IPS-15b (cell line): Measurements from ENCODE around the gene GGT7.
"Not testable (repeated sequence)": the region's sequence is repeated elsewhere in the genome, so short reads cannot be mapped to it uniquely, and the experiment has no call there.

Source experiments
- H3K27me3 ChIP-seq: one replicate; pipeline ENCODE4 v1.6.1; 2013; ENCODE audit warnings: low read length; ENCODE audit not compliant: control insufficient read depth, insufficient read depth
- H3K36me3 ChIP-seq: one replicate; pipeline ENCODE4 v1.6.1; 2013; ENCODE audit warnings: low read length; ENCODE audit not compliant: control insufficient read depth, insufficient read depth
- H3K4me1 ChIP-seq: one replicate; pipeline ENCODE4 v1.6.1; 2013; ENCODE audit warnings: mild to moderate bottlenecking, low read length; ENCODE audit not compliant: control insufficient read depth, insufficient read depth
- H3K4me3 ChIP-seq: one replicate; pipeline ENCODE4 v1.5.1; 2013; ENCODE audit warnings: low read depth, low read length
- H3K9ac ChIP-seq: one replicate; pipeline ENCODE4 v1.6.1; 2013; ENCODE audit warnings: low read depth, mild to moderate bottlenecking, low read length
- H3K9me3 ChIP-seq: one replicate; pipeline ENCODE4 v1.6.1; 2013; ENCODE audit warnings: mild to moderate bottlenecking, low read length; ENCODE audit not compliant: control insufficient read depth, insufficient read depth

GGT7 gene

DNA sequence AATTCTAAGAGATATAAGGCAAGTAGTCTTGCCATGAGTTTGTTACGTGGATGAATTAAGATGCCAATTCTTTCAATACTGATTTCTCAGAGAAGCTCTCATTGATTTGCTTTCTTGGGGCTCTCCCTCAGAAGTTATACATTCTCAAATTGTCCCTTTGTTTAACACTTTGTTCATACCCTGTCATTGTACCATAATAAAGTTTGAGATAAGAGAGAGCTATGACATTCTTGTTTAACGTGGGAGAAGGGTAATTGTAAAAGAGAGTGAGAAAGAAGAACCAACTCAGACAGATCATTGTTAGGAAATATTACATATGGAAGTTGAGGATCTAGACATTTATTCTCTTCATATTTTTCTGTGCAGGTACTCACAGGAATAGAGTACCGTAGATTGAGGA, 22.8 kb upstream of the GGT7 start:
- Histone ChIP-seq H3K4me1 (no peaks in the 10 kb centered on the region), H3K36me3 (no peaks in the 10 kb centered on the region), H3K4me3 (no peak overlapping the region), H3K27me3 (no peaks in the 10 kb centered on the region), H3K9me3 (no peaks in the 10 kb centered on the region), H3K9ac (no peak overlapping the region)

DNA sequence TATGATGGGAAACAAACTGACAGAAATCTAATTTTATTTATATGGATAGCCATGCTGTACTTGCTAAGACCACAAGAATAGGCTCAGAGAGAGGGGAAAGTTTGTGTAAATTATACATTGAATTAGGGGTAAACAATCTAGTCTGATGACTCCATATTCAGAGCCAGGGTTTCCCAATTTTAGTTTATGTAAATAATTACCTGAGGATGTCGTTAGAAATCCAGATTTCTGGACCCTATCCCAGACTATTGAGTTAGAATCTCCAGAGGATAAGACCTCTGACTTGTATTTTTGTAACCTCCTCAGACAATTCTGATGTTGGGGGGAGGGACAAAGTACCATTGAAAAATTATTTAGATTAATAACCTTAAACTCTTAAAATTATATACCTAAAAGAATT, 22.1 kb upstream of the GGT7 start:
- no peaks in the 10 kb centered on the region for H3K9me3 ChIP-seq
- no peak overlapping the region for H3K9ac ChIP-seq
- no peaks in the 10 kb centered on the region for H3K27me3 ChIP-seq
- H3K4me3 ChIP-seq: no peak overlapping the region
- H3K36me3 ChIP-seq: no peaks in the 10 kb centered on the region
- H3K4me1 ChIP-seq: no peaks in the 10 kb centered on the region

DNA sequence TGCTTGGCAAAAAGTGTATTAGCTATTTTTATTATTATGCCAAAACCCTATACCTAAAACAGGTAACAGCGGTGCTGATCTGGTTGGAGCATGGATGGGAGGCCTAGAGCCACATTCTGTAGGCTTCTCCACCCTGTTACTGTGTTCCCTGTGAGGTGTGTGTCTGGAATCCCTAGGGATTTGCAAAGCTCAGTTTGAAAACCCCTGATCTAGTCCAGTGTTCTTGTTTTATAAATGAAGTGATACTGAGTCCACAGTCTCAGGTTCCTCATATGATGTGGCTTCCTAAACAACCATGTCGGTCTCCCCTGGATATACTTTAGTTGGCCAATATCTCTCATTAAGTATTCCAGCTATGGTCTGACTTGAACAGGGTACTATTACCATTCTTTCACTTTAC, 20.0 kb upstream of the GGT7 start:
- Histone ChIP-seq H3K36me3 (no peaks in the 10 kb centered on the region), H3K4me1 (no peaks in the 10 kb centered on the region), H3K9ac (no peak overlapping the region), H3K4me3 (no peak overlapping the region), H3K9me3 (no peaks in the 10 kb centered on the region), H3K27me3 (no peaks in the 10 kb centered on the region)

DNA sequence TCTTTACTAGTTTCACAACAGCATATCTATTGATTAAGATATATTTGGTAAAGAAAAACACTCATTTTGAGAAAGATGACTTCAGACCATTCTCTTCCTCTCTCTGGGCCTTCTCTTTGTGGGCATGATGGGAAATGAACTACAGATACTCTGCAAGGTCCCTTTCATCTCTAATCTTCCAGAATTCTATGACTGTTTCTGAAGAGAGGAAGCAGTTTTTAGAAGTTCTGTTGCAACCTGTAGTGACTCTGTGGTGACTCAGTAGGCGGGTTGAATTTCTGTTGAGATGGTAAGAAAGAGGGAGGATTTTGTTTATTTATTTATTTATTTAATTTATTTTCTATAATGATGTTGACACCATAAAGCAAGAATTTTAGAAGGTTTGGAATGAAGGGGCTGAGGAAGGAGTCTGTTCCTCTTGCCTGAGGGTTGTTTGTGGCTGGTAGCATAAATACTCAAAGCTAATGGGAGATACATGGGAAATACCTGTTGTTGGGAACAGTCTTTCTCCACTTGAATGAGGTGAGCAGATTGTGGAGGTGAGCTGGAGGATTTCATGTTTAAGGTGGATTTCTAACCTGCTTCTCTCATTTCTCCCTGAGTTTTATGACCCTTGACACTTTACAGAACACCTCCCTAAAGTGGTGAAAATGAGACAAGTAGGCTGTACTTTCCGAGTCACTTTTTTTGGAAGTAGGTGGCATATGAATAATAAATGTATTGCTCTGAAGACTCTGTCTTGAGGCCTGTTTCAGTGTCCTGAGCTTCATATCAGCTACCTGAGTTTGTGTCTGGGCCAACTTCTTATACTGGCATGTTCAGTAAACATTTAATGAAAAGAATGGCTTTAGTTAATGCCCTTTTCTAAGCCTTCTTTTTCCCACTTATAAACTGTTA, 18.8 kb upstream of the GGT7 start:
- Histone ChIP-seq H3K4me1 (no peaks in the 10 kb centered on the region), H3K27me3 (no peaks in the 10 kb centered on the region), H3K9me3 (no peaks in the 10 kb centered on the region), H3K4me3 (no peak overlapping the region), H3K36me3 (no peaks in the 10 kb centered on the region), H3K9ac (no peak overlapping the region)

DNA sequence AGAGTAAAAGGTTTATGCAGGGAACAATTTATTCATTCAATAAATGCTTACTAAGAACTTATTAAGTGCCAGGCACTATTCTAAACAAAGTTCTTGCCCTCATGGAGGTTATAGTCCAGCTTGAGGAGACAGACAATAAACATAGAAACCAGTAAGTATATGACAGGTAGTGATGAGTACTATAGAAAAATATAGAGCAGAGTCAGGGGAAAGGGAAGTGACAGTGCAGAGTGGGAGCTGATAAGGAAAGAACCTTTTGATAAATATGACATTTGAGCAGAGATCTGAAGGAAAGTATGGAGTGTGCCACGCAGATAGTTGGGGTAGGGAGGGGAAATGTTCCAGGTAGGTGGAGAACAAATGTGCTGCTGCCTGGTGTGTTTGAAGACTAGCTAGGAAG, 15.8 kb upstream of the GGT7 start:
- Histone ChIP-seq H3K9me3 (no peaks in the 10 kb centered on the region), H3K27me3 (no peaks in the 10 kb centered on the region), H3K4me1 (no peaks in the 10 kb centered on the region), H3K4me3 (no peak overlapping the region), H3K36me3 (no peaks in the 10 kb centered on the region), H3K9ac (no peak overlapping the region)

DNA sequence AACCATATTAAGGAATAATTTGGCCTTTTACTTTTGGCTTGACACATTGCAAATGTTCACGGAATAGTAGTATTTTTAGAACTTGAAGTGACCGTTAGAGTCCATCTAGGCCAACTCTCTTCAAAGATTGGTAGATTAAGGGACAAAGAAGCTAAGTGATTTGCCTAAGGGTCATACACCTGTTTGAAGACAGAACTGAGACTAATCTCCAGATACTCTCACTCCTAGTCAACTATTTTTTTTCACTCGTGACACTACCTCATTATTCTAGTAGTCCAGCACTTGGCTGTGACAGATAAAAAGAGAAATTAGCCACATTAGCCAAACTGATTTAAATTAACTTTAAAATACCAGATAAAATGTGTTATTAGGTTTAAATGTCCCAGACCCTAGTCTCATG, 14.4 kb upstream of the GGT7 start:
- Histone ChIP-seq H3K4me3 (no peak overlapping the region), H3K9ac (no peak overlapping the region), H3K9me3 (no peaks in the 10 kb centered on the region), H3K36me3 (no peaks in the 10 kb centered on the region), H3K27me3 (no peaks in the 10 kb centered on the region), H3K4me1 (no peaks in the 10 kb centered on the region)

DNA sequence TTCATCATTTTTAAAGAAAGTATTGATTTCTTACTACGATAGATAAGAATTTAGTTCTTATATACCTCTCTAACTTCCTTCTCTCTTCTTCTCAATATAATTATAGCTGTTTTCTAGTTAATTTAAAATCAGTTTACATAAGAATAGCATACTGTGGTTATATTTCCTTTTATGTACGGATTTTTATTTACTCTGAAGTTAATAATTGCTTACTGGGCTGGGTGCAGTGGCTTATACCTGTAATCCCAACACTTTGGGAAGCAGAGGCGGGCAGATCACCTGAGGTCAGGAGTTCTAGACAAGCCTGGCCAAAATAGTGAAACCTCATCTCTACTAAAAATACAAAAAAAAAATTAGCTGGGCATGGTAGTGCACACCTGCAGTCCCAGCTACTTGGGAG, 13.5 kb upstream of the GGT7 start:
- Histone ChIP-seq H3K27me3 (no peaks in the 10 kb centered on the region), H3K4me1 (no peaks in the 10 kb centered on the region), H3K9ac (no peak overlapping the region), H3K4me3 (no peak overlapping the region), H3K9me3 (no peaks in the 10 kb centered on the region), H3K36me3 (no peaks in the 10 kb centered on the region)

DNA sequence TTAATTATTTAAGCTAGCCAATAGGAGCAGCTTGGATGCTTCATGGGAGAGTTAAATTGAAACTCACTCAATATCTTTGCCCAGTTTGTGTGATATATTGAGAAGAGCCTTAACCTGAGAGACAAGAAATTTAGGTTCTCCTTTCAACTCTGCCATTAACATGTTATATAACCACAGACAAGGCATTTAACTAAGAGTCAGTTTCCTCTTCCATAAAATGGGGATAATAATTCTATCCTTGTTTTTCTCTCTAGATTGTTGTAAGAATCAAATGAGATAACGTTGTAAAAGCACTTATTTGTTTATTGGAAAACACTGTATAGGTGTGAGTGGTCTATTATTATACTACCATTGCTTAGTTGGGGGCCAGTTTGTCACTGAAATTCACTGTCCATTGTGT, 11.6 kb upstream of the GGT7 start:
- Histone ChIP-seq H3K9me3 (no peaks in the 10 kb centered on the region), H3K36me3 (no peaks in the 10 kb centered on the region), H3K27me3 (no peaks in the 10 kb centered on the region)

DNA sequence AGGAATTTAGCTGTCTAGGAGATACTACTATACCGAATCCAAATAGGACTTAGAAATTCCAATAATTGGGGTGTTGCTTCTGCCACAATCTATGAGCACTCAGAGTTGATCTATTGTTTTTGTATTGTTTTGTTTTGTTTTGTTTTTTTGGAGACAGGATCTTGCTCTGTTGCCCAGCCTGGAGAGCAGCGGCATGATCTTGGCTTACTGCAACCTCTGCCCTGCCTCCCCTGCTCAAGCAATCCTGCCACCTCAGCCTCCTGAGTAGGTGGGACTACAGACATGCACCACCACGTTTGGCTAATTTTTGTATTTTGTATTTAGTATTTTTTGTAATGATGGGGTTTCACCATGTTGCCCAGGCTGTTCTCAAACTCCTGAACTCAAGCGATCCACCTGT, 11.2 kb upstream of the GGT7 start:
- Histone ChIP-seq H3K4me1 (no peaks in the 10 kb centered on the region), H3K4me3 (no peak overlapping the region), H3K9me3 (no peaks in the 10 kb centered on the region), H3K9ac (no peak overlapping the region), H3K27me3 (no peaks in the 10 kb centered on the region), H3K36me3 (no peaks in the 10 kb centered on the region)

More for the DNA sequence above, 11.6 kb upstream of the GGT7 start:
- H3K9ac ChIP-seq: no peak overlapping the region
- no peaks in the 10 kb centered on the region for H3K4me1 ChIP-seq
- H3K4me3 ChIP-seq: no peak overlapping the region

DNA sequence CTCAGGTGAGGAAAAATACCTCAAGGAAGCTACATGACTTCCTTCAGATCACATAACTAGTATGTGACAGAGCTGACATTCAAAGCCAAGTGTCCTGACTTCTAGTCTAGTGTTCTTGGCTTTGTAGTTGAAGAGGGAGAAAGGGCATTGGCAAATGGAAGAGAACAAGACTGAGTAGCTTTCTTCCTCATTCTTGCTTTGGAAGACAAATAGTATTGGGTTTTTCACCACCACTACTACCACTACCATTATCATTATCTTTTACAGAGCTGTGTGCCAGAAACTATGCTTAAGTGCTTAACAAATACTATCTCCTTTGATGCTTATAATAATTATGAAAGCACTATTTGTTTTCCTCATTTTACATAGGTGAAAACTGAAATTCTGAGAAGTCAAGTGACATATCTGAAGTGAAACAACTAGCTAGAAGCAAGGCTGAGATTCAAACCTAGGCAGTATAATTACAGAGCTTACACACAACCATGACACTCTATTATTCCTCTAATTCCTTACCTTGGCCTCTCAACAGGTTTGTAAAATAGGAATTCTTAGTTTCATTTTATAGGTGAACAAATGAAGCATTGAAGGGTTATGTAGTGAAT, 10.5 kb upstream of the GGT7 start:
- no peaks in the 10 kb centered on the region for H3K9me3 ChIP-seq
- H3K4me3 ChIP-seq: no peak overlapping the region
- no peaks in the 10 kb centered on the region for H3K4me1 ChIP-seq
- peaks cover 1% of the 10 kb centered on the region for H3K27me3 ChIP-seq
- no peak overlapping the region for H3K9ac ChIP-seq
- no peaks in the 10 kb centered on the region for H3K36me3 ChIP-seq

DNA sequence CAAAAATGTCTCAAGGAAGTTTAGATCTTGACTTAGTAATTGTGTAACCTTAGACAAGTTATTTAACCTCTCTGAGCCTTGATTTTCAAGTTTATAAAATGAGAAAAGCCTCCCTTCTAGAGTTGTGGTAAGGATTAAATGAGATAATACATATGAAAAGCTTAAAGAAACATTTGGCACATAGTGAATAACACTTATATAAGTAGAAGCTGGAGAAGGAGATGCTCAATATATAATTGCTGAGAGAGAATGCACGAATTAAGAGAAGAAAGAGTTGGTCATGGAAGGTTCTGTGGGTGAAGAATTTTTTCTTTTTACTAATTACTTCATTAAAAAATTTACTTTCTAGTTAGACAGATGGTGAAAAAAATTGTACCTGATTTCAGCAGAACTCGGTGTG, 9.0 kb upstream of the GGT7 start:
- Histone ChIP-seq H3K4me3 (no peak overlapping the region), H3K9me3 (no peaks in the 10 kb centered on the region), H3K9ac (no peak overlapping the region), H3K27me3 (peaks cover 13% of the 10 kb centered on the region), H3K36me3 (no peaks in the 10 kb centered on the region), H3K4me1 (no peaks in the 10 kb centered on the region)

DNA sequence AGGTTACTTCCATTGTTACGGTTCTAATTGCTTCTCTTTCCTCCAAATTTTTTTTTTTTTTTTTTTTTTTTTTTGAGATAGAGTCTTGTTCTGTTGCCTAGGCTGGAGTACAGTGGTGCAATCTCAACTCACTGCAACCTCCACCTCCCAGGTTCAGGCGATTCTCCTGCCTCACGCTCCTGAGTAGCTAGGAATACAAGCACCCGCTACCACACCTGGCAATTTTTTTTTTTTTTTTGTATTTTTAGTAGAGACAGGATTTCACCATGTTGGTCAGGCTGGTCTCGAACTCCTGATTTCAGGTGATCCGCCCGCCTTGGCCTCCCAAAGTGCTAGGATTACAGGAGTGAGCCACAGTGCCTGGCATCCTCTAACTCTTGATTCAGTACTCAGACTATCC, 8.3 kb upstream of the GGT7 start:
- H3K9ac ChIP-seq, H3K36me3 ChIP-seq, H3K4me3 ChIP-seq, H3K4me1 ChIP-seq, H3K9me3 ChIP-seq: not testable (repeated sequence)
- H3K27me3 ChIP-seq: peaks cover 14% of the 10 kb centered on the region
